Natural killer cell (primary cell): ENCODE measurements around the gene APLP1. TPM values are rescaled to one million over a fixed set of nuclear protein-coding genes. Genes with fewer than 3 reads are reported as not detected.

Source experiments
- ATAC-seq, 3 donors: fragments of 150-1000 bp in 2 of 3; fragments of 200-7000 bp in 1 of 3; cut with Tn5 transposase; 1 replicate in 1 of 3; 2 replicates in 2 of 3; pipeline ENCODE4 v1.10.0; 2021; ENCODE audit warnings: mild to moderate bottlenecking in 2 of 3, moderate library complexity in 2 of 3
- DNase-seq, 2 donors: peaks; one replicate each; pipeline versions ENCODE4 v3.0.0 to v3.0.0-alpha.2; 2013 to 2021; ENCODE audit warnings: mixed read lengths in 1 of 2
- H3K27ac ChIP-seq: one replicate; pipeline ENCODE4 v1.5.1; 2013; ENCODE audit warnings: mild to moderate bottlenecking, low read length
- H3K27me3 ChIP-seq: one replicate; pipeline ENCODE4 v1.6.1; 2013; ENCODE audit warnings: low read length; ENCODE audit not compliant: control insufficient read depth, insufficient read depth
- H3K36me3 ChIP-seq: one replicate; pipeline ENCODE4 v1.6.1; 2013; ENCODE audit warnings: low read length; ENCODE audit not compliant: control insufficient read depth, insufficient read depth
- H3K4me1 ChIP-seq: one replicate; pipeline ENCODE4 v1.6.1; 2013; ENCODE audit warnings: low read length; ENCODE audit not compliant: control insufficient read depth, insufficient read depth
- H3K4me3 ChIP-seq: one replicate; pipeline ENCODE4 v1.5.1; 2013; ENCODE audit warnings: low read length
- H3K9me3 ChIP-seq: one replicate; pipeline ENCODE4 v1.6.1; 2013; ENCODE audit warnings: low read length; ENCODE audit not compliant: control insufficient read depth, insufficient read depth
- H3K27ac Mint-ChIP-seq, 2 donors: one replicate each; pipeline ENCODE4 v1.8.0; 2022; ENCODE audit warnings: mild to moderate bottlenecking in 2 of 2, mixed read lengths in 2 of 2, moderate library complexity in 1 of 2
- H3K27me3 Mint-ChIP-seq, 2 donors: one replicate each; pipeline ENCODE4 v1.8.0; 2022; ENCODE audit warnings: low read depth in 2 of 2, mixed read lengths in 2 of 2
- H3K36me3 Mint-ChIP-seq: one replicate; pipeline ENCODE4 v1.8.0; 2022; ENCODE audit warnings: mixed read lengths
- H3K4me1 Mint-ChIP-seq, 2 donors: one replicate each; pipeline ENCODE4 v1.8.0; 2022; ENCODE audit warnings: mixed read lengths in 2 of 2
- H3K4me3 Mint-ChIP-seq: one replicate; pipeline ENCODE4 v1.8.0; 2022; ENCODE audit warnings: mild to moderate bottlenecking, moderate library complexity, mixed read lengths
- H3K9me3 Mint-ChIP-seq, 2 donors: one replicate each; pipeline ENCODE4 v1.8.0; 2022; ENCODE audit warnings: mixed read lengths in 2 of 2
- CTCF ChIP-seq: fragments of 200-600 bp; IDR thresholded peaks from one replicate; pipeline ENCODE4 v1.8.0; 2022; ENCODE audit warnings: antibody characterized with exemption
- WGBS: methylation state at CpG from one replicate; pipeline ENCODE4 v1.1.7; 2013; ENCODE audit warnings: missing lambda C conversion rate; ENCODE audit not compliant: insufficient coverage; 5-methylcytosine and 5-hydroxymethylcytosine counted together
- intact Hi-C: fragments of 100-400 bp; cut with micrococcal nuclease; formaldehyde crosslinking; loops from one replicate; pipeline ENCODE4 v1.14.2; 2022
- total RNA-seq, 4 donors: library from RNA; stranded (reverse); fragments of 120-200 nt in 1 of 4; gene quantifications; one replicate each; pipeline versions ENCODE4 v1.2.3 to v1.2.4, GENCODE V29; 2013 to 2022

The APLP1 gene
- total RNA-seq, 3 donors from 2014 or later (not counting 1 experiment from before 2014, with no cell fraction given), result not detected

- no peaks in the 10 kb centered on the region for H3K36me3 Mint-ChIP-seq
- no peak overlapping the region for H3K4me3 Mint-ChIP-seq
- no peak for DNase-seq
- 72% methylated on average over 3 of the region's 3 CpGs for WGBS
- ATAC-seq, result no peak
- H3K4me1 Mint-ChIP-seq, result peaks cover 35 to 38% of the 10 kb centered on the region in 2 donors
- no peaks in the 10 kb centered on the region for H3K9me3 Mint-ChIP-seq
- H3K36me3 ChIP-seq, result peaks cover 2% of the 10 kb centered on the region
- peak overlapping the region; percentile 6 for H3K27ac ChIP-seq
- intact Hi-C loops, result no loop called here
- no peak for TF ChIP-seq CTCF
- H3K4me1 ChIP-seq, result peaks cover 52% of the 10 kb centered on the region
- H3K4me3 ChIP-seq, result no peak overlapping the region
- H3K27me3 ChIP-seq, result no peaks in the 10 kb centered on the region
- H3K27ac Mint-ChIP-seq, result peak overlapping the region in 1 of 2 donors; percentile 7
- H3K9me3 ChIP-seq, result no peaks in the 10 kb centered on the region
- no peaks in the 10 kb centered on the region for H3K27me3 Mint-ChIP-seq
These were observed 42.8 kb downstream of the APLP1 start for GRCh38 chr19:35911173-35911572.

GRCh38 chr19:35911790-35912189 lies 43.4 kb downstream of the APLP1 start:
- Histone ChIP-seq H3K4me3 (no peak overlapping the region), H3K4me1 (peaks cover 46% of the 10 kb centered on the region), H3K27ac (no peak overlapping the region), H3K36me3 (no peaks in the 10 kb centered on the region), H3K27me3 (no peaks in the 10 kb centered on the region), H3K9me3 (no peaks in the 10 kb centered on the region)
- WGBS, result 44% methylated on average over 3 of the region's 5 CpGs
- DNase-seq (no peak), ATAC-seq (no peak)
- no peak for TF ChIP-seq CTCF
- Mint-ChIP-seq H3K4me3 (no peak overlapping the region), H3K27ac (peak overlapping the region in 1 of 2 donors; percentile 7), H3K4me1 (peaks cover 30 to 33% of the 10 kb centered on the region in 2 donors), H3K9me3 (no peaks in the 10 kb centered on the region), H3K27me3 (no peaks in the 10 kb centered on the region), H3K36me3 (no peaks in the 10 kb centered on the region)
- intact Hi-C loops, result no loop called here

- no peak for ATAC-seq
- no peak for DNase-seq
- no peak overlapping the region for H3K4me3 Mint-ChIP-seq
These were observed 45.2 kb downstream of the APLP1 start for GRCh38 chr19:35913589-35913988.

More at GRCh38 chr19:35913589-35913988, 45.2 kb downstream of the APLP1 start:
- Mint-ChIP-seq H3K36me3 (no peaks in the 10 kb centered on the region), H3K9me3 (no peaks in the 10 kb centered on the region), H3K27ac (no peak overlapping the region), H3K4me1 (peaks cover 13 to 18% of the 10 kb centered on the region in 2 donors), H3K27me3 (no peaks in the 10 kb centered on the region)
- no peaks in the 10 kb centered on the region for H3K36me3 ChIP-seq
- TF ChIP-seq CTCF, result no peak
- 59% methylated on average over 7 of the region's 7 CpGs for WGBS
- peaks cover 29% of the 10 kb centered on the region for H3K4me1 ChIP-seq
- no peaks in the 10 kb centered on the region for H3K9me3 ChIP-seq
- no peak overlapping the region for H3K4me3 ChIP-seq
- no peaks in the 10 kb centered on the region for H3K27me3 ChIP-seq
- H3K27ac ChIP-seq, result no peak overlapping the region
- intact Hi-C loops, result no loop called here
